ACHN (cell line): Measurements from ENCODE around the gene FBXW7.

Experiments
- DNase-seq: peaks from one replicate; pipeline ENCODE4 v3.0.0-alpha.2; 2015
- in situ Hi-C: cut with HindIII; loops from 2 replicates; pipeline ENCODE4 v1.10.0; 2017; ENCODE audit warnings: low sequenced_read_pairs, low pct_ligation_motif_present, low pct_unique_long_range_greater_than_20kb

FBXW7 gene

GRCh38 chr4:152522245-152522644 lies 13.6 kb downstream of the FBXW7 start:
- in situ Hi-C loops: no loop called here

DNA sequence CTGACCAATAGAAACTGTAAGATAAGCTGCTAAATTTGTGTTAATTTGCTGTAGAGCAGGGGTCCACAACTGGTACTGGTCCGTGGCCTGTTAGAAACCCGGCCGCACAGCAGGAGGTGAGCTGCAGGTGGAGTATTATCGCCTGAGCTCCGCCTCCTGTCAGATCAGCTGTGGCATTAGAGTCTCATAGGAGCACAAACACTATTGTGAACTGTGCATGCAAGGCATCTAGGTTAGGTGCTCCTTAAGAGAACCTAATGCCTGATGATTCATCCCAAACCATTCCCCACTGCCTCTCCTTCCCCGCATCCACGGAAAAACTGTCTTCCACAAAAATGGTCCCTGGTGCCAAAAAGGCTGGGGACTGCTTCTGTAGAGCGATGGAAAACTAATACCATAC lies 19.7 kb downstream of the FBXW7 start:
- in situ Hi-C loops: no loop called here

More at GRCh38 chr4:152522245-152522644, 13.6 kb downstream of the FBXW7 start:
- no peak for DNase-seq

DNA sequence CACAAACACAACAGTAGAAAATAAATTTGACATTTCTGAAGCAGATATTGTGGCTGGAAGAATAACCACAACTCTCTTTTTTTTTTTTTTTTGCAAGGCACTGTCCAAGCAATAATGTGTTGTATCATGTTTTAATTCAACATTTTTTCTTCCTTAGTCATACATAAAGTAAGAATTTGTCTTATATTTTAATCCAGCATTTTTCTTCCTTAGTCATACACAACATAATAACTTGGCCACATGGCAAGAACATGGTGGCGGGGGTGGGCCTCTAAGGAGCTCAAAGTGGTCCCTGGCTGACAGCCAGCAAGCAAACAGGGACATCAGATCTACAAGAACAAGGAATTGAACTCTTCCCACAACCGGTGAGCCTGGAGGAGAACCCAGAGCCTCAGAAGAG lies 20.2 kb downstream of the FBXW7 start:
- in situ Hi-C loops: no loop called here
- DNase-seq: no peak

More for the DNA sequence above, 19.7 kb downstream of the FBXW7 start:
- DNase-seq: no peak

DNA sequence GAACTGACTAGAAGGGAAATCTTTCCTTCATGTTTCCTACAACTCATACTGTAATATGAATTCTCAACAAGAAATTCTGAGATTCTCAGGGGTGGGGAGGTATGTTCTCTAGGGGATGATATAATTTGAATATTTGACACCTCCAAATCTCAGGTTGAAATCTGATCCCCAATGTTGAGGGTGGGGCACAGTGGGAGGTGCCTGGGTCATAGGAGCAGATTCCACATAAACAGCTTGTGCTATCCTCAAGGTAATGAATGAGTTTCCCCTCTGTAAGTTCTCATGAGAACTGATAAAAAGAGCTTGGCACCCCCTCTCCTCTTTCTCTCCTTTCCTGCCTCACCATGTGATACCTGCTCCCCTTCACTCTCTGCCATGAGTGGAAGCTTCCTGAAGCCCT lies 21.5 kb downstream of the FBXW7 start:
- in situ Hi-C loops: no loop called here
- no peak for DNase-seq

DNA sequence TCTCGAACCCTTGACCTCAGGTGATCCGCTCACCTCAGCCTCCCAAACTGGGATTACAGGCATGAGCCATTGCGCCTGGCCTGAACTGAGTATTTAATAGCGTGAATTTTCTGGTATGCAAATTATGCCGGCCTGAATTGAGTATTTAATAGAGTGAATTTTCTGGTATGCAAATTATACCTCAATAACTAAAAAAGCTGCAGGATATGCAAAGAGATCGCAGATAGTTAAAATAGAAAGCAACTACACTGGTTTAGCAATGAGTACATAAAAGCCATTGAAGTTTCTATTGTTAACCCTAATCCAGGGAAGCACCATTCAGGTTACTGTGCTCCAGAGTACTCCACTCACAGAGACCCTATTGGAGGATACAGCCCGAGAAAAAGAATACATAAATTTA lies 22.8 kb downstream of the FBXW7 start:
- in situ Hi-C loops: no loop called here
- no peak for DNase-seq

- in situ Hi-C loops: no loop called here
- DNase-seq: no peak
Observed at GRCh38 chr4:152512483-152512882, 23.4 kb downstream of the FBXW7 start.

DNA sequence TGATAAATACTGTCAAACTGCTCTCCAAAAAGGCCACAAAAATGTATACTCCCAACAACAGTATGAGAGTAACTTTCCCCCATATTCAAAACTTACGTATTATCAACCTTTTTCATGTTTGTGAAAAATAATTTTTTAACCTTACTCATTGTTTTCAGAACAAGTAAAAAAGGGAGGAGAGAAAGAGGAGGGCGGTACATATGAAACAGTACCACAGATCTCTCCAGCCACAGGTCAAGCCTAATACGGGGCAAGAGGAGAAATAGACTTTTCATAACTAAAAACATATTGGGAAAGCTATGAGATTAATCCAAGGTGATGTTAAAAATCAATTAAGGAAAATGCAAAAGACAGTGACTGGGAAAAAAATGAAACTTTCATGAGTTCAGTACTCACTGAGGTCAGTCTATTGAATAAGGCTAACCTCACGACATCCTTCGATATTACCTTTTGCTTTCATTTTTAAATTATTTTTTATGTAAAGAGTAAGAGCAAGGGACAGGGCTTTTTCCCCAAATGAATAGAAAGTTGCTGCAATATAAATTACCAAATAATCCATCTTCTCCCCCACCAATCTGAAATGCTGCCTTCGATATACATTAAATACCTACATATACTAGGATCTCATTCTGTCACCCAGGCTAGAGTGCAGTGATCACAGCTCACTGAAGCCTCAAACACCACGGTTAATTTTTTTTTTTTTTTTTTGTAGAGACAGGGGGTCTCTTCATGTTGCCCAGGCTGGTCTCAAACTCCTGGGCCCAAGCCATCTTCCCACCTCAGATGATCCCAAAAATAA lies 25.3 kb downstream of the FBXW7 start:
- in situ Hi-C loops: no loop called here
- no peak for DNase-seq

DNA sequence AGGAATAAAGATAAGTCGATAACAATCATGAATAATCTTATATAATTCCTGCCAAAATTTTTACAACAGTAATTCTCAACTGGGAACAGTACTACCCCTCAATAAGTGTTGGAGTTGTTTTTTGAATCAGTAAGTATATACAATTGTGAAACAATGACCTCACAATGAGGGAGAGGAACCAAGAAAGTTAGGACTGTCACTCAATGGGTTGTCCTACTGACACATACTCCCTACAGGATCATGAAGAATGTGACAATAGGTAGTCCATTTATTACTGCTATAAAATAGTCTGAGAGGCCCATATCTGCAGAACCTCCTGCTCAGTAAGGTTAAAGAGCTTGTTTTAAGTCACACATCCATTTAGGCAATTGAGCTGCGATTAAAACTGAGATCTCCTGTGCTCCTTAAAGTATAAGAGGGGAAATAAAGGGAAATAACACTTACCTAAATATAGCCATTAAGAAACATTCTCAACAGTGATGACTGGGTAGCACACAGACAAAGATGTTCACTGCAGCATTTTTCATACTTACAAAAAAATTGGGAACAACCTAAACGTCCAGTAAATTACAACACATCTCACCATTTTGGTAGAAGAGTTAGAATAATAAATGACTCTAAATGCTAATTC lies 26.2 kb downstream of the FBXW7 start:
- in situ Hi-C loops: no loop called here
- DNase-seq: no peak

DNA sequence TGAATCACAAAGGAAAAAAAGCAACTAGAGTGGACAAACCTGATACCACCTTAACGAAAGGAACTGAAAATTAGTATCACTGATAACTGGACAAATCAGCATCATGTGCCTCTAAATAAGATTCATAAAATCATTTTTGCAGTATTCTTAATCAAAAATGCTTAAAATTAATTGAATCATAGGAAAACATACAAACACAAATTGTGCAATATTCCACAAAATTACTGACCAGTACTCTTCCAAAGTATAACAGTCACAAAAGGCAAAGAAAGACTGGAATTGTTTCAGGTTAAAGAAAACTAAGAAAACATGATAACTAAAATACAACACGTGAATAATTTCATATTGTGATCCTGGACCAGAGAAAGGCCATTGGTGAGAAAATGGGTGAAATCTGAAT lies 27.1 kb downstream of the FBXW7 start:
- in situ Hi-C loops: no loop called here

DNA sequence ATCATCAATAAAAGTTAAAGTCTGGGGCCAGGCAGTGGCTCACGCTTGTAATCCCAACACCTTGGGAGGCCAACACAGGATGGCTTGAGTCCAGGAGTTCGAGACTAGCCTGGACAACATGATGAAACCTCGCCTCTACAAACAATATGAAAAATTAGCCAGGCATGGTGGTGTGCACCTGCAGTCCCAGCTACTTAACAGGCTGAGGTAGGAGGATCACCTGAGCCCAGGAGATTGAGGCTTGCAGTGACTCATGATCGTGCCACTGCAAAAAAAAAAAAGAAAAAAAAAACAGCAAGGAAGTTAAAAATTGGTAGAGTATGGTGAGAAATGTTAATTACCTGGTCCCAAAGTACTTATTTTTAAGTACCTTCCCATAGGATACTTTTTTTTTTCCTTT lies 27.5 kb downstream of the FBXW7 start:
- DNase-seq: no peak
- in situ Hi-C loops: no loop called here

More for the DNA sequence above, 27.1 kb downstream of the FBXW7 start:
- DNase-seq: no peak

DNA sequence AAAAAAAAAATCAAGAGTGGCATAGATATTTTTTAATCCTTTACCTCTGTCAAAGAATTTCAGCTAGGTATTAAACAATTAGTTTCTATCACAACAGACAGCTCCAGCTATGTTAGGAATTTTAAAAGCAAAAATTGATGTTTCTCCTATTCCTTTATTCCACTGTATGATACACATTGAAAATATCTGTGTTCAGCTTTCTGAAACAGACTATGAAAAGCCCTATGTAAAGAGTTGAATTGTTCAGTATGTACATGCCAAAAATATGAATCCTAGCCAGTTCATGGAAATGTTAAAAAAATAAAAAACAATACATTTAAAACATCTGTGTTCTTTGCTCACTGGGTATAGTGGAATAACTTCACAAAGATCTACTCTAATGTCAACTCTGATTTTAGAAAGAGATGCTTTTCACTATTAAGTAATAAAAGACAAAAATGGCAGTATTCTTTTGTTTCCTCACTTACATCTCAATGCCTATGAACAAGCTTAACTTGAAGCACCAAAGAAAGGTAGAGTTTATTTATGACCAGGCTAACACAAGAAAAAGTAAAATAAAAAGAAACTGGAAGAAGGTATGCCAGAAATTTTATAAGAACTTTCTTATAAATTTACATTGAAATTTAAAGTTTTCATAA lies 32.1 kb downstream of the FBXW7 start:
- in situ Hi-C loops: no loop called here
- DNase-seq: no peak

GRCh38 chr4:152501846-152502536 lies 33.9 kb downstream of the FBXW7 start:
- DNase-seq: no peak
- in situ Hi-C loops: no loop called here

- peak; percentile 85 for DNase-seq
- in situ Hi-C loops: no loop called here
Observed at GRCh38 chr4:152500800-152501434, 35.0 kb downstream of the FBXW7 start.

GRCh38 chr4:152500275-152500674 lies 35.6 kb downstream of the FBXW7 start:
- no peak for DNase-seq
- in situ Hi-C loops: no loop called here

GRCh38 chr4:152499344-152499743 lies 36.5 kb downstream of the FBXW7 start:
- no peak for DNase-seq
- in situ Hi-C loops: no loop called here

GRCh38 chr4:152494020-152494419 lies 41.9 kb downstream of the FBXW7 start:
- in situ Hi-C loops: no loop called here
- no peak for DNase-seq

DNA sequence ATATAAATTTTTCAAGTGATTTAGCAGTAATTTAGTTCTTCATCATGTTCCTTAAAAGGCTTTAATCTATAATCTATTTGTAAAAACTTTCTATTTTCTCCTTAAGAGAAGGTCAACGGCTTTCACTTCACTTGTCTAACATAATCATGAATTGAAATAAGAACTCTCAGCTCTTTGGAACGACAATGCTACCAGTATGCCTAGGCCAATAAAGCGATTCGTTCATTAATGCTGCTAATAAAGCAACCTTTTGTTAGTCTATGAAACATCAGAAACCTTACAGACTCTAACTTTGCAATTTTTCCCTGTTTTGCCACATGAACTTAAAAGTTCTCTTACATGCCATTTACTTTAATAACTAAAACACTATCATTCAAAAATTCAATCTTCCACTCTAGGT lies 47.6 kb downstream of the FBXW7 start:
- in situ Hi-C loops: no loop called here
- no peak for DNase-seq

GRCh38 chr4:152486429-152487389 lies 49.2 kb downstream of the FBXW7 start:
- DNase-seq: peak; percentile 55
- in situ Hi-C loops: no loop called here
